GM12801 (cell line): ENCODE data around the gene P3H2.

Experiments used
- CTCF ChIP-seq: IDR thresholded peaks from one replicate; pipeline ENCODE4 v1.5.1; 2011; ENCODE audit warnings: control low read depth; ENCODE audit not compliant: insufficient read length; ENCODE audit errors: extremely low read depth

Gene P3H2

GRCh38 chr3:190003681-190004123, 117.0 kb downstream of the P3H2 start:
- TF ChIP-seq CTCF = no peak

GRCh38 chr3:190003068-190003467, 117.6 kb downstream of the P3H2 start:
- TF ChIP-seq CTCF = no peak

DNA sequence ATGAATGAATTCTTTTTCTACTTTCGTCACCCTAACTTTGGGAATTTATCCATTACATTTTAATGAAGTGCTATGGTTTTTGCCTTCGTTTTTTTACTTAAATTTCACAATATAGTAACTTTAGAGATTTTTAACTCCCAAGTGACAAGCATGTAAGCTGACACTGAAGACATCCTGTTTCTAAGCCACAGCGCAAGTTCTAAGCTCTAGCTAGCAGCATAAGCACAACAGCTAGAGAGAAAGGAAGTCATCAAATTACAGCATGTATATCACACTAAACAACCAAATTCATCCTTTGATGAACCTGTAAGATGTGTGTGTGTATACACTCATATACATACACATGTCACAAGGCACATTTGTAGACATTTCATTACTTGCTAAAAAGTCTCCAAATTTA, 119.3 kb downstream of the P3H2 start:
- TF ChIP-seq CTCF = no peak

DNA sequence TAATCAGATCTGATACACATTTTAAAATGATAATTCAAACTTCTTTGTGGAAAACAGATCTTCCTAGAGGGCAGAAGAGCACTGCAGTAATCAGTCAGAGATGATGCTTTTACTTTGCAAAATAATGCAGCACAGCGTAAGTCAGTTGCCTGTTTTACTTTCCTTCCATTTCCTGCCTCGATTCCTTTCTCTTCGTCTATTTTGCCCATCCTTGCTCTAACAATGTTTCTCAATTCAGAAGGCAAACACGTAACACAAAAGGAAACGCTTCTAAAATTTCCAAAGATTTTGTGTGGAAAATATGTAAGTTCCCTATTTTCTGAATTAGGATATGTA, 119.9 kb downstream of the P3H2 start:
- TF ChIP-seq CTCF = no peak

- TF ChIP-seq CTCF = no peak
Observed at GRCh38 chr3:190000187-190000860, 120.4 kb downstream of the P3H2 start.

DNA sequence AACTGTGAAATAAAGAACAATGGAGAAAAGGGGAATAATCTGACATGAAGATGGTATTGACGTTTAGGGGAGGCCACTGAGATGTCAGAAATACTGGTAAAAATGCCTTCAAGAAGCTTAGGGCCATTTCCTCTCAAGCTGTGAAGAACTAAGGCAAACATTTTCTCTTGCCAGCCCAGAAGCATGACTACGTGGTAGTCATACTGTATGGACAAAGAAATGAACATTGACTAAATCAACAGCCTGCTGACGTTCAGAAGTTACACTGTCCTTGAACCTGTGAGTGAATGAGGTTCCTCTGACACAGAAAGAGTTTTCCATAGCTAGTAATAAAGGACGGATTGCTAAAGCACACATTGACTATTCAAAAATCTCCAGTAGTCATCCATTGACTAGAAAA, 121.0 kb downstream of the P3H2 start:
- no peak for TF ChIP-seq CTCF

GRCh38 chr3:189995129-189995528, 125.6 kb downstream of the P3H2 start:
- no peak for TF ChIP-seq CTCF
